ENCODE data around the gene ZRANB2.

Gene ZRANB2

DNA sequence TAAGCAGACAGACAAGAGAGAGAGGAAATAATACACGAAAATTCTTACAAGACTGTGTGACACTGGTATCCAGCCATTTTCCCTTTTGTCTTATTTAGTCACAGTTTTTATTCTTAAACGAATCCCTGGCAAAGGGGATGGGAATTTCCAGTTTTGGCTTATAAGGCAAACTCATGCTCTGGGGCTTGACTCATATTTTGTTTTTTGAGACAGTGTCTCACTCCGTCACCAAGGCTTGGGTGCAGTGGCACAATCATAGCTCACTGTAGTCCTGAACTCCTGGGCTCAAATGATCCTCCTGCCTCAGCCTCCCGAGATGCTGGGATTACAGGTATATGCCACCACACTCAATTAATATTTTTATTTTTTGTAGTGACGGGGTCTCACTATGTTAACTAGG, 65.1 kb downstream of the ZRANB2 start:
- Histone ChIP-seq H3K4me1 (ENCODE audit: control insufficient read depth, insufficient read depth, low read length) (no peaks in the 10 kb centered on the region), H3K36me3 (ENCODE audit: control insufficient read depth, insufficient read depth, low read length) (no peaks in the 10 kb centered on the region), H3K4me3 (ENCODE audit: low read depth, low read length) (no peak overlapping the region), H3K9me3 (ENCODE audit: control insufficient read depth, insufficient read depth, low read length) (no peaks in the 10 kb centered on the region), H3K27me3 (ENCODE audit: control insufficient read depth, insufficient read depth, low read length) (no peaks in the 10 kb centered on the region), H3K9ac (ENCODE audit: low read depth, low read length) (no peak overlapping the region)

DNA sequence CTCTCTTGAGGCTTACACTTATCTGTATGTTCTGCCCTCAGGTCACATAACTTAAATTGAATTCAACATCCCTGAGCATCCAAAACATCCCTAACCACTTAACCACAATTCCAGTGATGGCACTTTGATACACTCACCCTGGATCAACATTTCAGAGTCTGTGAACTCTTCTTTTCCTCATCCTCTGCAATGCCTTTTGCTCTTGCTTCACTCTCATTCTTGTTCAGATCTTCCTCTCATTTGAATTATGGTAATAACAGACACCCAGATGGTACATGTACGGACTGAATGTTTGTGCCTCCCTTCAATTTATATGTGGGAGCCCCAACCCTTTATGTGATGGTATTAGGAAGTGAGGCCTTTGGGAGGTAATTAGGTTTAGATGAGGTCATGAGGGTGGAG, 66.7 kb downstream of the ZRANB2 start:
- H3K9me3 ChIP-seq (ENCODE audit: control insufficient read depth, insufficient read depth, low read length) = no peaks in the 10 kb centered on the region
- no peak overlapping the region for H3K9ac ChIP-seq (ENCODE audit: low read depth, low read length)
- no peaks in the 10 kb centered on the region for H3K36me3 ChIP-seq (ENCODE audit: control insufficient read depth, insufficient read depth, low read length)
- H3K27me3 ChIP-seq (ENCODE audit: control insufficient read depth, insufficient read depth, low read length) = no peaks in the 10 kb centered on the region
- H3K4me3 ChIP-seq (ENCODE audit: low read depth, low read length) = no peak overlapping the region
- no peaks in the 10 kb centered on the region for H3K4me1 ChIP-seq (ENCODE audit: control insufficient read depth, insufficient read depth, low read length)

Data from iPS-15b (cell line).